GM19043 (cell line): Measurements from ENCODE around the gene PRMT7.

Source experiments
- ATAC-seq: cut with Tn5 transposase; IDR thresholded peaks from one replicate; pipeline ENCODE4 v1.9.1; 2021; ENCODE audit warnings: low read depth; ENCODE audit not compliant: unreplicated experiment

The PRMT7 gene, protein sequence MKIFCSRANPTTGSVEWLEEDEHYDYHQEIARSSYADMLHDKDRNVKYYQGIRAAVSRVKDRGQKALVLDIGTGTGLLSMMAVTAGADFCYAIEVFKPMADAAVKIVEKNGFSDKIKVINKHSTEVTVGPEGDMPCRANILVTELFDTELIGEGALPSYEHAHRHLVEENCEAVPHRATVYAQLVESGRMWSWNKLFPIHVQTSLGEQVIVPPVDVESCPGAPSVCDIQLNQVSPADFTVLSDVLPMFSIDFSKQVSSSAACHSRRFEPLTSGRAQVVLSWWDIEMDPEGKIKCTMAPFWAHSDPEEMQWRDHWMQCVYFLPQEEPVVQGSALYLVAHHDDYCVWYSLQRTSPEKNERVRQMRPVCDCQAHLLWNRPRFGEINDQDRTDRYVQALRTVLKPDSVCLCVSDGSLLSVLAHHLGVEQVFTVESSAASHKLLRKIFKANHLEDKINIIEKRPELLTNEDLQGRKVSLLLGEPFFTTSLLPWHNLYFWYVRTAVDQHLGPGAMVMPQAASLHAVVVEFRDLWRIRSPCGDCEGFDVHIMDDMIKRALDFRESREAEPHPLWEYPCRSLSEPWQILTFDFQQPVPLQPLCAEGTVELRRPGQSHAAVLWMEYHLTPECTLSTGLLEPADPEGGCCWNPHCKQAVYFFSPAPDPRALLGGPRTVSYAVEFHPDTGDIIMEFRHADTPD

DNA sequence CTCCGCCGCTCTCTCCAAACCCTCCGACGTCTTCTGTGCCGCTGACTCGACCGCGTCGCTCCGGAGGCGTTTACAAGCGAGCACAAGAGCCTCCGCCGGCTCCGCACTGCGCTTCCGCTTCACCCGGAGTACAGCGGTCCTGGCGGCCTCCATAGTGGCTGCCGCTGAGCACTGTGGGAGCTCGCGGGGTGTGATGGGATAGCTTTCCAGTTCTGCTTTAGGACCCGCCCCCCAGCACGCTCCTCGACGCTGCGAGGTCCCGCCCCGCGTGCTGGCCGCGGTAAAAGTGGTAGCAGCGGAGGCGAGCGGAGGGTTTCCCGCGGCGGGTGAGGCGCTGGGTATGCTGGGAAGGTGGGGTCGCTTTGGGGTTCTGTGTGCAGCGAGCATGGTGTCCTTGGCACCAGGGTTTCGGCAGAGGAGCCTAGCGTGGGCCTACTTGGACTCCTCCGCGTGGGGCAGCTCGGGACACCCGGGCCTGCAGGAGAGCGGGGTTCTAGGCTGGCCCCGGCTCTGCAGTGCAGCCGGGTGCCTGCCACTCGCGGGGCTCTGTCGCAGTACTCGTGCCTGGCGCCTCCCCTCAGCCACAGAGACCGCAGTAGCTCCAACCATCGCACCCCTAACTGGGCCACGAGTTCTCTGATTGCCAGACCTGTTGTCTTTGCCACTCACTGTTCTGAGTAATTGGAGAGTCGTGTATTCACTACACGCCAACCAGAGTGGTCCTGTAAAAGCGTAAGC, at the start of gene PRMT7, which contains the start of gene SLC7A6OS:
Gene PRMT7 (plus strand): TSS at position 246 of the 738 bp plus-strand sequence. CDS start 4,961 bp downstream, outside the sequence.
Gene SLC7A6OS (minus strand): TSS at position 173 of the 738 bp plus-strand sequence. CDS start 20 bp downstream, at position 153.
- peak; percentile 96 for ATAC-seq

DNA sequence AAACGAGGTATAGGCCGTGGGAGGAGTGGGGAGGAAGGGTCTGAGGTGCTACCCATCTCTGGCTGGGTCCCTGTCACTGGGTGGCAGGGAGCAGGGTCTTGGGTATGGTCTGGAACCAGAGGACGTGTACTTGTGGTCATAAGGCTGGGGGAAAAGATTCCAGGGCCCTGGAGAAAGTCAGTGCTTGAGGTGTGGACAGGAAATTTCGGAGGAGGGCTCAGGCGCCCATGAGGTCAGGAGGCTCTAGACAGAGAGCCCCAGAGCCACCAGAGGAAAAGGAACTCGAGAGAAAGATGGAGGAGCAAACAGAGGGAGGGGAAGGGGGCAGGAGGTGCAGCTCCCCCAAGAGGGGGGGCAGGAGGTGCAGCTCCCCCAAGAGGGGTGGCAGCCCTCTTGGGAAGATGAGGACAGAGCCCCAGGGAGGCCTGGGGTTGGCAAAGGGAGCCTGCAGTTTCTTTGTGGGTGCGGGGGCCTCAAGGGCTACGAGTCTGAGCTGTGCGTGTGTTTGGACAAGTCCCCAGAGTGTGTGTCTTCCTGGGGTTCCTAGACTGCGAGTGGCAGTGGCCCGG, 47.2 kb upstream of the PRMT7 start:
- no peak for ATAC-seq

- peak; percentile 48 for ATAC-seq
Observed at GRCh38 chr16:68264128-68265077, 46.4 kb upstream of the PRMT7 start, which contains the start of gene SLC7A6. SLC7A6 (plus strand) TSS chr16:68264526; CDS start chr16:68274727, 10,201 bp downstream.

GRCh38 chr16:68265078-68265920, 45.5 kb upstream of the PRMT7 start:
- ATAC-seq = peak; percentile 4

GRCh38 chr16:68267612-68268405, 43.0 kb upstream of the PRMT7 start:
- no peak for ATAC-seq

- no peak for ATAC-seq
Observed at GRCh38 chr16:68269793-68270192, 41.0 kb upstream of the PRMT7 start.

DNA sequence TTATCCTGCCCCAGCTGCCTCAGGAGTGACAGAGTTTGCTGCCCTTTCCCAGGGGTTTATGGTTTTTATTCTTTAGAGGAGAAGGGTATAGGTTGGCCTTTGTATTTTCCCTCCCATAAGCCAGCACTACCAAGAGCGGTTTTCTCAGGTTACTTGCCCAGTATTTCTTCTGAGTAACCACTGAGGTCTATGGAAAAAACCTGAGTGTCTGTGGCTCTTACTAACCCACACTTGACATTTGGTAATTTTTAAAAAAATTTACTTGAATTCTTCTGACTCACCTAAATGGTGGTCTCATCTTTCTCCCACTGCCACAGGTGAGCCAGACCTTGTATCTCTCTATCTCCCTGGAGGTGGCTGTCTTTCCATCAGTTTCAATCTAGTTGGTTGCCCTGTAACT, 40.5 kb upstream of the PRMT7 start:
- no peak for ATAC-seq

DNA sequence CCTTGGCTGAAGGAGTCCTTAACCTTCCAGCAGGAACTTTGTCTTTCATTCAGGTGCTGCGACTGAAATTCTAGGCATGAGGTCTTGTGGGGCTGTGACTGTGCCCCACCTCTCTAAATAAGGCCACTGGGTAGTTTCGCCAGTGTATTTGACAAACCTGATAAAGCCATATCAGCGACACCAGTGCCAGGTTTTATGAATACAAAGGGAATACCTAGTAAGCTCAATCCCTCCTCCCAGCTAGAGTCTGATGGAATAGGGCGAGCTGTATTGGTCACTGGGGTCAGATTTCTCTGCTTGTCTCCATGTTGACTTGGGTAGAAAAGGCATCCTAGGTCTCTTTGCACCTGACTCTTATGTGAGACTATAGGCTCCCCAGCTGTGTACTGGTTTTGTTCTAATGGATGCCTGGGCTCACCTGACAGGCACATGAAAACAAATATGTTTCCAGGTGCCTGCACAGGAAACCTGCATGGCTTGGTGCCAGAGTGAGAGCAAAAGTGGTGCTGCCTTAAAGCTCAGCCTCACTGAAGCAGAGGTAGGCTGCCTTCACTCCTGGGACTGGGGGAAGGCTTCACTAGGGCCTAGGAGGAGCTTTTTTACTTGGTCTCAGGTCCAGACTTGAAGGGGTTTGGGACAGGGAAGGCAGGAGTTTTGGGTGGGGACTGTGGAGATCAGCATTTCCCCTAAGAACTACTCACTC, 38.2 kb upstream of the PRMT7 start:
- ATAC-seq = no peak

- ATAC-seq = no peak
Observed at GRCh38 chr16:68273459-68273858, 37.4 kb upstream of the PRMT7 start.

DNA sequence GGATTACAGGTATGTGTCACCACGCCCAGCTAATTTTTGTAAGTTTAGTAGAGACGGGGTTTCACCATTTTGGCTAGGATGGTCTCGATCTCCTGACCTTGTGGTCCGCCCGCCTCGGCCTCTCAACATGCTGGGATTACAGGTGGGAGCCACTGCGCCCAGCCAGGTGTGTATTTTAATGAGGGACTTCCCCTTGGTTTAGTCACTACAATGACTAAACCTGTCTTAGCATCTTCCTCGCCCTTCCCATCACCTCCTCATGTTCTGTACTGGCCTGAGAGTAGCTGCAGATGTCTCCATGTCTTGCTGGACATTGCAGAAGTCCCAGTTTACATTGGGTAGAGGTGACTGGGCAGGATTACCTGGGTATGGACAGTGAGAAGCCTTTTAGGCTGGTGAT, 36.9 kb upstream of the PRMT7 start:
- no peak for ATAC-seq

DNA sequence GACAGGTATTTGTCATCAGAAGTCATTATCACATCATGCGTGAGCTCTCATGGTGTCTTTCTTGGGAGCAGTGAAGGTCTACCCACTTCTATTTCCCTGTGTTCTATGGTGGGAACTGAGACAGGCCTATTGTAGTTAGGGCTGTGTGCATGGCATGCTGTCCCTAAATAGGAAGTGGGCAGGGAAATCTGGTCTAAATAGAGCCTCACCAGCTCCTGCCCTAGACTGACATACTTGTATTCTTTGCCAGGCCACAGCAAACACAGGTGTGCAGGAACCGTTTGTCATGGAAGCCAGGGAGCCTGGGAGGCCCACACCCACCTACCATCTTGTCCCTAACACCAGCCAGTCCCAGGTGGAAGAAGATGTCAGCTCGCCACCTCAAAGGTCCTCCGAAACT, 36.4 kb upstream of the PRMT7 start:
- no peak for ATAC-seq

DNA sequence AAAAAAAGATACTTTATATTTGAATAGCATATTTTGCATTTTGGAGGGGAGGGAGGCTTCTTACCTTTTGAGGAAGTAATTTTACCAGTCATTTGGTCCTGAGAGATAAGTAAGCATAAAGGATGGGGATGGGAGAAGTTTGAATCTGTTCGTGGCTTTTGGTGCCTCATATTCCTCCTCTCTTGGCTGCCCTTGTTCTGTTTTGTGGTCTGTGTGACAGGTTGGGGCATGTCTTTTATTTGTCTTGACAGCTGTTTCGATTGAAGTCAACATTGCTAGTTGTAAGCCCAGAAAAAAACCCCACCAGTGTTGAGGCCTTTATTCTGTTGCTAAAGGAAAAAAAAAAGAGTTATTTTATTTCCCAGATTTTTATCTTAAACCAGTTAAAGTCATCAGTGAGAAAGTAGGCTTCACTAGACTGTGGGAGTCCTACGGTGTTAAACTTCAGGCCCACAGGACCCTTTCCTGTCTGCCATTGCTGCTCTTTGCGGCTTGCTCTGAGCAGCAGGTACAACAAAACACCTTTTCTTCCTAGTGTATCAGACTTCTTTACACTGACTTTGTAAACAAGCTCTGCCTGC, 35.1 kb upstream of the PRMT7 start:
- ATAC-seq = peak; percentile 68

DNA sequence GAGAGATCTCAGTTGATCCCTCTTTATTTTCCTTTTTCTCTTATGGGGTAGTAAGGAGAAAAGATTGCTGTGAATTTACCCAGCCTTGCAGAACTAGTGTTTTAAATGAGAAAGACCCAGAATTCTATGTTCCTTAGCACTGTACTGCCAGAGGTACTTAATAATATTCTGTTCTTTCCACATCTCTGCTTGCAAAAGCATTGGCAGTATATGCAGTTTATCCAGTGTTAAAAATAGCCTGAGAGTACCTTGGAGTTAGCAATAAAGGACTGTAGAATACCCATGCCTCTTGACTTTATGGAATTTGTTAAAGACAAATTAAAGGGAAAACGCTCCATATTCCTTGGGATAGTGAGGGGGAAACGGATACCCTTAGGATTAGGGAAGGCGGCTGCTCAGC, 34.6 kb upstream of the PRMT7 start:
- no peak for ATAC-seq

DNA sequence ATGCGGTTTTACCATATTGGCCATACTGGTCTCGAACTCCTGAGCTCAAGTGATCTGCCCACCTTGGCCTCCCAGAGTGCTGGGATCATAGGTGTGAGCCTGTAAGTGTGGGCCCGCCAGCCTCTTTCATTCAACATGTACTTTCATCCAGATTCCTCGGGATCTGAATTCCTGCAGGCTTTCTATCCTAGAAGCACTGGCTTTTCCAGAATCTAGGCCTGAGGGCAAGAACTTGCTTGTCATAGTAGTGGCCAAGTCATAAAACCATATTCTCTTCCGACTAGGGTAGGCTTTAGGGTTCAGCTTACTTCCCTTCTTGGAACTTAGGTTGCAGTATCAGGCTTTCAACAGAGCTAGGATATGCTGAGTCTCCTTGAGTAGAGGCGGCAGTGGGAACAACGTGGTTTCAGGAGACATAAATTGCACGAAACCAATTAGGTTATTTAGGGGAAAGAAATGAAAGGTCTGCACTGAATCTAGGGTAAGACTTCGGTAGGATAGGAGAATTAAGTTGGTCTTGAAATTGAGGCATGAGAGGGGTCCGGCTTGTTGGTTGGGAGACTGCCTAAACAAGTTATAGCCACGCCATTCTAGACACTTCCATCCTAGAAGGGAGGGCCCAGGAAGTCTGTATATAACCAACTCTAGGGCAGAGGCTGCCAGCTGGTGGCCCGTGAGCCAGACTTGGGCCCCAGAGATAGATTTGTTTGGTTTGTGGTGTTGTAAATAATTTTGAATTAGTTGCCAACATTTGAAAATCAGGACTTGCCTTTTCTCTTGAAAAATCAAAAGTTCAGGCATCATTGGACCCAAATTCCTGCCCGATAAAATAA, 30.9 kb upstream of the PRMT7 start:
- ATAC-seq = no peak

- no peak for ATAC-seq
Observed at GRCh38 chr16:68281368-68282063, 29.3 kb upstream of the PRMT7 start.
